OCI-LY1 (cell line): ENCODE measurements around the gene SC5D.

Experiments
- H2AFZ ChIP-seq: fragments of 200-600 bp; sonication (generic), shearing (Covaris generic); 2 replicates; pipeline ENCODE4 v1.6.0; 2014; ENCODE audit warnings: antibody characterized with exemption, mild to moderate bottlenecking, low read length
- H3F3A ChIP-seq: fragments of 200-600 bp; sonication (generic), shearing (Covaris generic); 2 replicates; pipeline ENCODE4 v1.6.0; 2014; ENCODE audit warnings: mild to moderate bottlenecking, antibody characterized with exemption, low read length, moderate library complexity; ENCODE audit not compliant: insufficient read depth
- H3K27ac ChIP-seq: fragments of 200-600 bp; sonication (generic); 2 replicates; pipeline ENCODE4 v1.5.1; 2014; ENCODE audit warnings: low read length, mixed run types, mild to moderate bottlenecking, low read depth; ENCODE audit not compliant: poor library complexity, severe bottlenecking
- H3K27me3 ChIP-seq: fragments of 200-600 bp; sonication (generic); 2 replicates; pipeline ENCODE4 v1.6.0; 2014; ENCODE audit warnings: antibody characterized with exemption, mild to moderate bottlenecking, low read length, moderate library complexity; ENCODE audit not compliant: insufficient read depth
- H3K36me3 ChIP-seq: fragments of 200-600 bp; sonication (generic); 2 replicates; pipeline ENCODE4 v1.6.1; 2014; ENCODE audit warnings: mild to moderate bottlenecking, antibody characterized with exemption, low read length, moderate library complexity, mixed read lengths; ENCODE audit not compliant: insufficient read depth
- H3K4me1 ChIP-seq: fragments of 200-600 bp; sonication (generic); 2 replicates; pipeline ENCODE4 v1.5.1; 2014; ENCODE audit warnings: mild to moderate bottlenecking, low read length, moderate library complexity; ENCODE audit not compliant: insufficient read depth, severe bottlenecking
- H3K4me2 ChIP-seq: fragments of 200-600 bp; sonication (generic), shearing (Covaris generic); 2 replicates; pipeline ENCODE4 v1.6.1; 2014; ENCODE audit warnings: low read length
- H3K4me3 ChIP-seq: fragments of 200-600 bp; sonication (generic); 2 replicates; pipeline ENCODE4 v1.5.1; 2014; ENCODE audit warnings: low read length, low read depth, mild to moderate bottlenecking, mixed read lengths; ENCODE audit not compliant: poor library complexity, severe bottlenecking
- H3K79me2 ChIP-seq: fragments of 200-600 bp; shearing (Covaris generic); 2 replicates; pipeline ENCODE4 v1.6.1; 2016; ENCODE audit warnings: mixed run types, low read length, mixed read lengths; ENCODE audit not compliant: insufficient read depth
- H3K9ac ChIP-seq: fragments of 200-600 bp; sonication (generic), shearing (Covaris generic); 2 replicates; pipeline ENCODE4 v1.6.1; 2014; ENCODE audit warnings: mild to moderate bottlenecking, low read length, mixed read lengths
- H3K9me2 ChIP-seq: fragments of 200-600 bp; sonication (generic), shearing (Covaris generic); 2 replicates; pipeline ENCODE4 v1.6.1; 2014; ENCODE audit warnings: low read depth, mild to moderate bottlenecking, low read length, mixed read lengths
- H3K9me3 ChIP-seq: fragments of 200-600 bp; shearing (Covaris generic); 2 replicates; pipeline ENCODE4 v1.6.1; 2014; ENCODE audit warnings: low read length, mixed read lengths
- H4K20me1 ChIP-seq: fragments of 200-600 bp; sonication (generic), shearing (Covaris generic); 2 replicates; pipeline ENCODE4 v1.6.0; 2016; ENCODE audit warnings: mild to moderate bottlenecking, low read length; ENCODE audit not compliant: insufficient read depth
- CTCF ChIP-seq: fragments of 200-600 bp; sonication (generic), shearing (Covaris generic); IDR thresholded peaks from 2 replicates; pipeline ENCODE4 v1.5.1; 2017; ENCODE audit warnings: mild to moderate bottlenecking, antibody characterized with exemption, low read length, moderate library complexity, mixed read lengths
- EZH2 ChIP-seq: fragments of 200-600 bp; sonication (generic), shearing (Covaris generic); IDR thresholded peaks from 2 replicates; pipeline ENCODE4 v1.8.0; 2017; ENCODE audit warnings: borderline replicate concordance, mixed run types, mild to moderate bottlenecking, antibody characterized with exemption, low read length, moderate library complexity, mixed read lengths

SC5D gene

GRCh38 chr11:121295246-121296029 is 2.9 kb downstream of the SC5D start:
- Histone ChIP-seq H3K4me2 (peak overlapping the region; percentile 85; the same call in 1 of the 2 replicates), H2AFZ (no peak overlapping the region), H3K4me3 (no peak overlapping the region), H3K9me3 (no peaks in the 10 kb centered on the region), H3K27me3 (no peaks in the 10 kb centered on the region), H3K36me3 (peaks cover 34% of the 10 kb centered on the region), H3F3A (no peaks in the 10 kb centered on the region), H3K4me1 (peaks cover 33% of the 10 kb centered on the region), H3K9me2 (no peaks in the 10 kb centered on the region), H4K20me1 (no peaks in the 10 kb centered on the region), H3K9ac (no peak overlapping the region), H3K79me2 (peaks cover 69% of the 10 kb centered on the region), H3K27ac (no peak overlapping the region)
- TF ChIP-seq EZH2 = no peak
- no peak for TF ChIP-seq CTCF

GRCh38 chr11:121297872-121298271 is 5.3 kb downstream of the SC5D start:
- Histone ChIP-seq H3K9me3 (no peaks in the 10 kb centered on the region), H3F3A (no peaks in the 10 kb centered on the region), H3K4me3 (no peak overlapping the region), H3K27me3 (no peaks in the 10 kb centered on the region), H3K4me2 (no peak overlapping the region), H3K4me1 (peaks cover 26% of the 10 kb centered on the region), H3K27ac (no peak overlapping the region), H2AFZ (no peak overlapping the region), H3K36me3 (peaks cover 34% of the 10 kb centered on the region), H3K79me2 (peaks cover 79% of the 10 kb centered on the region), H4K20me1 (no peaks in the 10 kb centered on the region), H3K9me2 (no peaks in the 10 kb centered on the region), H3K9ac (no peak overlapping the region)
- no peak for TF ChIP-seq EZH2
- TF ChIP-seq CTCF = no peak

DNA sequence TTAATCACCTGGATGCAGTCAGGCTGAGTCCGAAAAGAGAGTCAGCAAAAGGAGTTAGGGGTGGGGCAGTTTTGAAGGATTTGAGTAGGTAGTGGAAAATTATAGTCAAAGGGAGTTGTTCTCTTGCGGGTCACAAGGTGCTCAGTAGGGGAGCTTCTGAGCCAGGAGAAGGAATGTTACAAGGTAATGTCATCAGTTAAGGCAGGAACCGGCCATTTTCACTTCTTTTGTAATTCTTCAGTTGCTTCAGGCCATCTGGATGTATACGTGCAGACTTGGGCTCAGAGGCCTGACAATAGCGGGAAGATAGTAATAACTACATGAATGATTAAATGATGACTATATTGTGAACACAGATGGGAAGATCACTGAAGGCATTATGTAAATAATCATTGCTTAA is 6.2 kb downstream of the SC5D start:
- no peak for TF ChIP-seq CTCF
- no peak overlapping the region for H3K27ac ChIP-seq
- peaks cover 71% of the 10 kb centered on the region for H3K79me2 ChIP-seq
- no peak overlapping the region for H3K4me3 ChIP-seq
- no peak overlapping the region for H2AFZ ChIP-seq
- no peaks in the 10 kb centered on the region for H3K27me3 ChIP-seq
- H3K4me2 ChIP-seq = no peak overlapping the region
- no peaks in the 10 kb centered on the region for H3K9me3 ChIP-seq
- H3F3A ChIP-seq = no peaks in the 10 kb centered on the region
- H3K4me1 ChIP-seq = peaks cover 22% of the 10 kb centered on the region
- H3K9ac ChIP-seq = no peak overlapping the region
- H3K9me2 ChIP-seq = no peaks in the 10 kb centered on the region
- peaks cover 38% of the 10 kb centered on the region for H3K36me3 ChIP-seq
- no peaks in the 10 kb centered on the region for H4K20me1 ChIP-seq
